A549 treated with dexamethasone at 1 μM for 4 hours (cell line): Measurements from ENCODE around the gene PTPRH. TPM values are rescaled to one million over a fixed set of nuclear protein-coding genes. Genes with fewer than 3 reads are reported as not detected.

ENCODE experiments used
- total RNA-seq: library from RNA; stranded (reverse); fragments of 200-300 nt; extraction: Qiagen RNA extraction; gene quantifications from 5 replicates; pipeline ENCODE4 v1.2.3, GENCODE V29; 2022

PTPRH gene
- total RNA-seq = 3.1 to 4.5 TPM (median 3.9 TPM) in 5 replicates

GRCh38 chr19:55208880-55209692 lies at the start of gene PTPRH:
TSS of gene PTPRH (minus strand) at chr19:55209501. CDS start at chr19:55209433, 68 bp downstream.

GRCh38 chr19:55228403-55229031 lies 19.2 kb upstream of the PTPRH start, which contains the start of gene TMEM86B:
TSS of gene TMEM86B (minus strand) at chr19:55228763. CDS start at chr19:55228741, 22 bp downstream.

DNA sequence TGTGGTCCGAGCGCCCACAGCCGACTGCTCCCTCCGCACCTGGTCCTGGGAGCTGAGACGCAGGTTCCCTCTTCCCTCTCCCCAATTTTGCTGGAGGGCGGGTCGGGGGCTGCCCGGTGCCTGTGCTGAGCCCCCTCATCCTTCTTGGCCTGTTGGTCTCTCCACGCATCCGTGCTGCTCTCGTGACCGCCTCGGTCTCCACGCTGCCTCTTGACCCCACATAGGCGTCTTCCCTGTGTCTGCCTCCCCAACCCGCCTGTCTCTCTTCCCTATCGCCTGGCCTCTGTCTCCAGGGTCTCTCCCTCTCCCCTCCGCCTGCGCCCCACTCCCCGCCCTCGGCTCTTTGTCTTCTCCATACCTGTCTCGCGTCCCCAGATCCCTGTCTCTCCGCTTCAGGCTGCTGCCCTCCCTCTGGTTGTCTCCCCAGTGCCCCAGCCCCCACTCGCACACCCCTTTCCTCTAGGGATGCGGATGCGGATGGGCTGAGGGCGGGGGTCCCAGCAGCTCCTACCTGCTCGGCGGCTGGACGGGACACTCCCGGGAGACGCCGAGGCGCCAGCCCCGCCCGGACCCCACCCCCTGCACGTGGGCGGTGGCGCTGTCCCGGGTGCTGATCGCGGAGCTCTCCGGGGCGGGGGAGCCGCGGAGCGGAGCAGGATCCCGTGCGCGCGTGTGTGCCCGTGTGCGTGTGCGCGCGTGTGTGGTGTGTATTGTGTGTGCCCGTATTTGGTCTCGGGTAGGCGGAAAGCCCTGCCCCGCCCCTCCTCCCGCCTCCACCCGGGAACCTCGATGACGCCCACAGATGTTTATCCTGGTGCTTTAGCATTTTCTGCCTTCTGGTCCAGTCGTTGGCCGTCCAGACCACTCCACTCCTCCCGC lies 29.5 kb downstream of the PTPRH start, which contains the start of gene SYT5:
Gene SYT5, minus strand, starts transcription at position 684 of the 879 bp plus-strand sequence. CDS start 1,248 bp downstream, outside the sequence.

DNA sequence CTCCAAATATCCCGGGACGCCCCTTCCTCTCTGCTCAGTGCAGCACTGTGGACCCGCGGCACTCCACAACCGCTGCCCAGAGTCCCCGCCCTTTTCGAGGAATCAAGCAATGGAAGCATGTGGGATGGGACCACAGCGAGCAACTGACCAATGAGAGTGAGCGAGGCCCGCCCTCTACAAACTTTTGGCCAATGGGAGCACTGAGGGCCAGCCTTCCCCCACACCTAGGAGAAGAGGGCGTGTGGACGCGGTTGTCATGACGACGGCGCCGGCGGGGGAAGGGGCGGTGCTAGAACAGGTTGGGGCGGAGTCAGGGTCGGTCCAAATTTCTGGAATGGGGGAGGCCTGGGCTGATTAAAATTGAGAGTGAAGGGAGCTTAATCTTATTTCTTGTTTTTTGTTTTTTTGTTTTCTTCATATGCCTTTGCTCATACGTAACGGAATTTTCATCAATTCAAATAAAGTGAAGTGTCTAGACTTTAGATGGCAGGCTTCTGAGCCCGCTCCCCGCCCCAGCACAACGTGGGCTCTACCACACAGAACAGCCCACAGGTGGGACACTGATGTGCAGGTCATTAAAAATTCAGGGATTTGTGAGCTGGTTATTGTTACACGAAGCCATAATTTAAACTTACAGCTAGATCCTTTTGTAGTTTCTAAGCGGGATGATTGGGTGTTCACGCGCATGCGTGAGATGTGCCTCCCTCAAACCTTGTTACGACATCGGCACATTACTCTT lies 42.6 kb downstream of the PTPRH start, which contains the start of gene DNAAF3:
Gene DNAAF3, minus strand, starts transcription at position 84 of the 739 bp plus-strand sequence. CDS start 200 bp downstream, outside the sequence.

DNA sequence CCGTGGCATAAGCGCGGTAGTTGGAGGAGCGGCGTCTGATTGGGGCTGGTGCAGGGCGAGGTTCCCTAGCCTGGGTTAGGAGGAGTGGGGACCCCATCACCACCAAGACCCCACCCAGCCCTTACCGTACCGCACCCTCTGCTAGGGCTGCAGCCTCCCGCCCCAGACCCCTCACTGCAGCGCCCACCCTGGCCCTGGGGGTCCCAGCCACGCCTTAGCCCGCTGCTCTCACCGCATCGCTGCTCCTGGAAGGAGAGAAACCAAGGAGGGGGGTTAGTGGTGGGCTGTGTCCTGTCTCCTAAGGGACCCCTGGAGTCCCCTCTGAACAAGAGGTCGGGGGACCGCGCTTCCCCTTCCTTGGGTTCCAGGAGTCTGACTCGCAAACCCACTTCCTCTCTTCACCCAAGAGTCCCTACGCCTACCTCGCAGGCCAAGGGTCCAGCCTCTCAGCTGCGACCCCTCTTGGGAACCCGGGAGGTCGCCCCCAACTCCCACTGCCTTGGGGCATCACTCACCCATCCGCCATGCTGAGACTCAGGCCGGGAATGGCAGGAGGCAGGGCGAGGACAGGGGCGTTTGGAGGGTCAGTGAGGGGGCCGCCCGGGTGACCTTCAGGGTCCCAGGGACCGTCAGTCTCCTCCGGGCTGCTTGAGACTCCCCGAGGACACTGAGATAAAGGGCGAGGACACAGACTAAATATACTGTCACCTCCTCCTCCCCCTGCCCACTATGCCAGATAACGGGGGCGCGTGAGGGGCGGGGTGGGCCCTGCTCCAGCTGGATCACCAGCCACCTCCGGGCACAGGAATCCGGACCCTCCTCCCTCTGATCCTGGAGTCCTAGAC lies 52.0 kb downstream of the PTPRH start, which contains the start of gene TNNI3:
Gene TNNI3, minus strand, starts transcription at position 669 of the 845 bp plus-strand sequence. Its CDS starts 143 bp downstream, at position 526.

GRCh38 chr19:55149078-55150003 lies 60.0 kb downstream of the PTPRH start, which contains the start of gene TNNT1:
TSS of gene TNNT1 (minus strand) at chr19:55149206. CDS start at chr19:55147157, 2,049 bp downstream.

Other genes starting within 250 kb of the PTPRH start
- gene NLRP2, start 243.1 kb downstream of the PTPRH start, total RNA-seq = 22.3 to 27.6 TPM (median 27.3 TPM) in 5 replicates
- gene GP6, start 171.2 kb downstream of the PTPRH start, total RNA-seq = 0.13 to 0.27 TPM (median 0.18 TPM) in 4 of 5 replicates, not detected in the other
- gene RDH13, start 146.4 kb downstream of the PTPRH start, total RNA-seq = 15.4 to 23.5 TPM (median 22.0 TPM) in 5 replicates
- gene EPS8L1, start 133.6 kb downstream of the PTPRH start, total RNA-seq = 2.9 to 5.9 TPM (median 5.1 TPM) in 5 replicates
- gene PPP1R12C, start 91.9 kb downstream of the PTPRH start, total RNA-seq = 48.3 to 84.2 TPM (median 76.7 TPM) in 5 replicates
- gene TNNT1, start 60.3 kb downstream of the PTPRH start, total RNA-seq = 124 to 145 TPM (median 127 TPM) in 5 replicates
- gene TNNI3, start 51.8 kb downstream of the PTPRH start, total RNA-seq = 6.4 to 9.5 TPM (median 8.1 TPM) in 5 replicates
- 3.2 to 7.0 TPM (median 5.7 TPM) in 5 replicates for gene DNAAF3, start 42.9 kb downstream of the PTPRH start, total RNA-seq
- 1.4 to 3.7 TPM (median 2.6 TPM) in 5 replicates for gene SYT5, start 29.2 kb downstream of the PTPRH start, total RNA-seq
- 2.5 to 4.7 TPM (median 3.8 TPM) in 5 replicates for gene TMEM86B, start 19.3 kb upstream of the PTPRH start, total RNA-seq
- 75.8 to 120 TPM (median 119 TPM) in 5 replicates for gene PPP6R1, start 49.5 kb upstream of the PTPRH start, total RNA-seq
- gene HSPBP1, start 70.6 kb upstream of the PTPRH start, total RNA-seq = 119 to 129 TPM (median 124 TPM) in 5 replicates
- 2.1 to 4.9 TPM (median 3.1 TPM) in 5 replicates for gene BRSK1, start 74.5 kb upstream of the PTPRH start, total RNA-seq
- gene TMEM150B, start 115.8 kb upstream of the PTPRH start, total RNA-seq = not detected in 5 replicates
- 3.2 to 5.5 TPM (median 4.9 TPM) in 5 replicates for gene KMT5C, start 130.4 kb upstream of the PTPRH start, total RNA-seq
- 0.75 to 1.2 TPM (median 0.91 TPM) in 5 replicates for gene COX6B2, start 145.2 kb upstream of the PTPRH start, total RNA-seq
- 0.08 to 0.22 TPM (median 0.15 TPM) in 5 replicates for gene GARIN5B, start 153.8 kb upstream of the PTPRH start, total RNA-seq
- gene IL11, start 161.0 kb upstream of the PTPRH start, total RNA-seq = 8.4 to 11.3 TPM (median 8.6 TPM) in 5 replicates
- 0.86 to 1.9 TPM (median 1.1 TPM) in 5 replicates for gene TMEM190, start 167.3 kb upstream of the PTPRH start, total RNA-seq
- 2.4 to 7.0 TPM (median 4.2 TPM) in 5 replicates for gene TMEM238, start 174.8 kb upstream of the PTPRH start, total RNA-seq
- gene RPL28, start 176.4 kb upstream of the PTPRH start, total RNA-seq = 2,624 to 3,119 TPM (median 2,807 TPM) in 5 replicates
- 251 to 469 TPM (median 409 TPM) in 5 replicates for gene UBE2S, start 198.3 kb upstream of the PTPRH start, total RNA-seq
- 0.02 TPM in 2 of 5 replicates, not detected in the others for gene SHISA7, start 233.8 kb upstream of the PTPRH start, total RNA-seq